Endothelial cell of umbilical vein (primary cell): ENCODE results near the gene NCK1. TPM values are rescaled to one million over a fixed set of nuclear protein-coding genes. Genes with fewer than 3 reads are reported as not detected.

Experiments
- BruUV-seq: library from RNA; stranded (reverse); fragments of 400-500 nt; replicated peaks from 2 replicates; lab custom pipeline; 2021; lab: Mats Ljungman, UMichigan
- CTCF ChIA-PET: fragments of 300-600, 350-600 bp; sonication (Branson Sonifier 250); formaldehyde crosslinking; loops from one replicate; lab custom pipeline; 2021; ENCODE audit warnings: antibody characterized with exemption, inconsistent platforms; lab: Charles Lee
- POLR2A ChIA-PET: fragments of 300-600, 350-600 bp; sonication (Branson Sonifier 250); formaldehyde crosslinking; loops from one replicate; lab custom pipeline; 2021; ENCODE audit warnings: antibody characterized with exemption, inconsistent platforms; lab: Charles Lee
- DNase-seq: peaks from one replicate; pipeline ENCODE4 v3.0.0-alpha.2; 2011; ENCODE audit warnings: low read depth, low spot score
- FAIRE-seq: peaks from 2 replicates; lab custom pipeline; 2011; peaks lifted over from hg19 to GRCh38; lab: Jason Lieb, UNC
- H2AFZ ChIP-seq: 2 replicates; pipeline ENCODE4 v1.6.0; 2012; ENCODE audit warnings: low read depth, low read length, control low read depth, inconsistent platforms
- H3K27ac ChIP-seq: 2 replicates; pipeline ENCODE4 v1.5.1; 2011; ENCODE audit warnings: low read depth, mild to moderate bottlenecking, control low read depth, low read length, moderate library complexity; ENCODE audit not compliant: insufficient read depth
- H3K27me3 ChIP-seq, 2 experiments: 2 replicates each; pipeline versions ENCODE4 v1.6.0 to v1.6.1; 2011; ENCODE audit warnings: low read length in 2 of 2, mixed read lengths in 1 of 2; ENCODE audit not compliant: control insufficient read depth in 2 of 2, insufficient read depth in 2 of 2
- H3K36me3 ChIP-seq, 2 experiments: 2 replicates in 1 of 2; 3 replicates in 1 of 2; pipeline ENCODE4 v1.5.1; 2011; ENCODE audit warnings: low read length in 2 of 2, mild to moderate bottlenecking in 1 of 2, moderate library complexity in 1 of 2; ENCODE audit not compliant: control insufficient read depth in 2 of 2, insufficient read depth in 2 of 2; ENCODE audit errors: extremely low read depth in 1 of 2
- H3K4me1 ChIP-seq: 3 replicates; pipeline ENCODE4 v1.5.1; 2011; ENCODE audit warnings: mild to moderate bottlenecking, low read length; ENCODE audit not compliant: control insufficient read depth, insufficient read depth; ENCODE audit errors: extremely low read depth
- H3K4me2 ChIP-seq: 2 replicates; pipeline ENCODE4 v1.6.1; 2011; ENCODE audit warnings: low read length, control low read depth, mixed read lengths; ENCODE audit not compliant: insufficient read depth
- H3K4me3 ChIP-seq, 3 experiments: fragments of 200-600 bp in 1 of 3; sonication (generic), shearing (Covaris generic) in 1 of 3; replicated peaks in 1 of 3; 2 replicates each; pipeline ENCODE4 v1.5.1; 2011 to 2016; ENCODE audit warnings: control low read depth in 3 of 3, low read length in 3 of 3, mild to moderate bottlenecking in 2 of 3, inconsistent platforms in 1 of 3, low read depth in 1 of 3, moderate library complexity in 1 of 3; ENCODE audit not compliant: insufficient read depth in 1 of 3
- H3K79me2 ChIP-seq: 2 replicates; pipeline ENCODE4 v1.6.0; 2012; ENCODE audit warnings: low read length, inconsistent platforms; ENCODE audit not compliant: control insufficient read depth, insufficient read depth
- H3K9ac ChIP-seq: replicated peaks from 2 replicates; pipeline ENCODE3; 2011; ENCODE audit warnings: low read length, control low read depth; ENCODE audit not compliant: insufficient read depth; ENCODE audit errors: extremely low read depth
- H3K9me1 ChIP-seq: replicated peaks from 3 replicates; pipeline ENCODE4 v1.6.0; 2011; ENCODE audit warnings: mild to moderate bottlenecking, low read length; ENCODE audit not compliant: control insufficient read depth, insufficient read depth; ENCODE audit errors: extremely low read depth
- H3K9me3 ChIP-seq: replicated peaks from 2 replicates; pipeline ENCODE4 v1.5.1; 2012; ENCODE audit warnings: low read length, inconsistent platforms; ENCODE audit not compliant: control insufficient read depth, insufficient read depth
- H4K20me1 ChIP-seq: replicated peaks from 2 replicates; pipeline ENCODE3; 2011; ENCODE audit warnings: mild to moderate bottlenecking, low read length; ENCODE audit not compliant: control insufficient read depth, insufficient read depth; ENCODE audit errors: extremely low read depth
- EZH2 ChIP-seq: IDR thresholded peaks from 2 replicates; pipeline ENCODE4 v1.6.1; 2012; ENCODE audit warnings: borderline replicate concordance, low read depth, mild to moderate bottlenecking, moderate library complexity, low read length, inconsistent platforms; ENCODE audit not compliant: severe bottlenecking
- FOS ChIP-seq: IDR thresholded peaks from 2 replicates; pipeline ENCODE4 v1.6.1; 2011; ENCODE audit warnings: mild to moderate bottlenecking, low read length, moderate library complexity, borderline replicate concordance; ENCODE audit not compliant: insufficient read depth
- GATA2 ChIP-seq: IDR thresholded peaks from 2 replicates; pipeline ENCODE4 v1.7.0; 2011; ENCODE audit warnings: low read depth, mild to moderate bottlenecking, moderate library complexity, mixed read lengths, low read length; ENCODE audit not compliant: insufficient read length, insufficient read depth
- JUN ChIP-seq: IDR thresholded peaks from 2 replicates; pipeline ENCODE4 v1.6.1; 2011; ENCODE audit warnings: borderline replicate concordance, low read depth; ENCODE audit not compliant: insufficient read length, insufficient read depth
- MYC ChIP-seq: IDR thresholded peaks from one replicate; pipeline ENCODE4 v1.6.1; 2011; ENCODE audit warnings: mild to moderate bottlenecking, low read depth, low read length
- POLR2A ChIP-seq: IDR thresholded peaks from 2 replicates; pipeline ENCODE4 v1.6.1; 2012; ENCODE audit warnings: low read depth, mild to moderate bottlenecking, control low read depth, low read length
- POLR2AphosphoS5 ChIP-seq: IDR thresholded peaks from 2 replicates; pipeline ENCODE4 v1.6.1; 2012; ENCODE audit warnings: low read depth, mild to moderate bottlenecking, control low read depth, low read length, moderate library complexity; ENCODE audit not compliant: insufficient read depth
- dilution Hi-C: fragments of 300-500 bp; cut with MboI; formaldehyde crosslinking; loops from one replicate; pipeline ENCODE4 v1.15.0; 2019; ENCODE audit warnings: low sequenced_read_pairs; ENCODE audit not compliant: extremely low pct_ligation_motif_present
- intact Hi-C: fragments of 100-400 bp; cut with micrococcal nuclease; formaldehyde crosslinking; loops from one replicate; pipeline ENCODE4 v1.10.0; 2022
- polyA plus RNA-seq, 4 experiments: library from polyadenylated mRNA; depleted of rRNA in 3 of 4; stranded (reverse) in 3 of 4; unstranded in 1 of 4; fragments of >200 nt; gene quantifications; 2 replicates each; pipeline versions ENCODE4 v1.2.1 to v1.2.3, GENCODE V29; 2011 to 2012; ENCODE audit warnings: missing spikeins in 1 of 4
- total RNA-seq: library from RNA; stranded (reverse); gene quantifications from 2 replicates; pipeline ENCODE4 v1.2.3, GENCODE V29; 2021
- TF ChIP-seq, protein P1 (sequence below): IDR thresholded peaks from 2 replicates; pipeline ENCODE4 v1.6.1; 2011; ENCODE audit not compliant: insufficient read depth, insufficient read length
- TF ChIP-seq, protein P2 (sequence below), 2 donors: IDR thresholded peaks; 1 replicate in 1 of 2; 2 replicates in 1 of 2; pipeline ENCODE4 v1.5.1; 2011; ENCODE audit warnings: low read length in 2 of 2, mild to moderate bottlenecking in 2 of 2, moderate library complexity in 2 of 2, control low read depth in 1 of 2, inconsistent platforms in 1 of 2, low read depth in 1 of 2; ENCODE audit not compliant: insufficient read depth in 1 of 2; ENCODE audit errors: extremely low read depth in 1 of 2

The NCK1 gene
- total and polyA plus RNA-seq, 2 donors (not counting 3 experiments of a cell fraction or from before 2014, with no cell fraction given) = 19.3 to 52.2 TPM

DNA sequence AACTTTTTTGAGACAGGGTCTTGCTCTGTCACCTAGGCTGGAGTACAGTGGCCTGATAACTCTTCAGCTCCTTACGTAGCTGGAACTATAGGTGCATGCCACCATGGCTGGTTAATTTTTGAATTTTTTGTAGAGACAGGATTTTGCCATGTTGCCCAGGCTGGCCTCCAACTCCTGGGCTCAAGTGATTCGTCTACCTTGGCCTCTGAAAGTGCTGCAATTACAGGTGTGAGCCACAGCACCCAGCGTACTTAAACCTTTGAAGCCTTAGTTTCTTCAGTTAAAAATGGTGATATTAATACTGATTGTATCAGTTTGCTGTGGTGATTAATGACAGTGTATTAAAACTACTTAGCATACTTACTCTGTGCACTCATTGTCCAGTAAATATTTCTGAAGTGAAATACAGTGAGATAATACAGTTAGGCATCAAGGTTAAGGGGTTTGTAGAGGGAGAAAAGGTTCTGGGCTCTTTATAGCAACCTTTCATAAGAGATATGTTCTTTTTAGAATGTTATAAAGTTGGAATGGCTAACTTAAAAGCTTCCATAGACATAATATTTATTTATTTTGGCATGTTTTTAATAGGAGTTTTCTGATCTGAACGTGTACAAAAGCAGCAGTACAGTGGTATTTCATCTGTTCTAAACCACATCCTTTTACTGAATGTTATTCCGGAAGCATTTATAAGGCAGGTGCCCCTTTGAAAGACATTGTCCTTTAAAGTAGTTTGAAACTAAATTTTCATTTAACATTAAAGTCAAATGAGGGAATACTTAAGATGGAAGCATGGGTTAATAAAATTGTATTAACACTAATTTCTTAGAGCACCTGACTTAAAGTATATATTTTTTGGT, 23.6 kb downstream of the NCK1 start:
- no peak for FAIRE-seq
- H3K36me3 ChIP-seq = no peaks in the 10 kb centered on the region
- H3K27ac ChIP-seq = no peak overlapping the region
- no TSS peak for BruUV-seq
- no peak overlapping the region for H3K4me3 ChIP-seq
- H3K9me3 ChIP-seq = no peaks in the 10 kb centered on the region
- TF ChIP-seq POLR2AphosphoS5 (no peak), MYC (no peak), POLR2A (no peak), FOS (no peak), EZH2 (no peak), JUN (no peak), GATA2 (no peak)
- TF ChIP-seq, protein P1, sequence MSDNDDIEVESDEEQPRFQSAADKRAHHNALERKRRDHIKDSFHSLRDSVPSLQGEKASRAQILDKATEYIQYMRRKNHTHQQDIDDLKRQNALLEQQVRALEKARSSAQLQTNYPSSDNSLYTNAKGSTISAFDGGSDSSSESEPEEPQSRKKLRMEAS = no peak
- TF ChIP-seq, protein P2, sequence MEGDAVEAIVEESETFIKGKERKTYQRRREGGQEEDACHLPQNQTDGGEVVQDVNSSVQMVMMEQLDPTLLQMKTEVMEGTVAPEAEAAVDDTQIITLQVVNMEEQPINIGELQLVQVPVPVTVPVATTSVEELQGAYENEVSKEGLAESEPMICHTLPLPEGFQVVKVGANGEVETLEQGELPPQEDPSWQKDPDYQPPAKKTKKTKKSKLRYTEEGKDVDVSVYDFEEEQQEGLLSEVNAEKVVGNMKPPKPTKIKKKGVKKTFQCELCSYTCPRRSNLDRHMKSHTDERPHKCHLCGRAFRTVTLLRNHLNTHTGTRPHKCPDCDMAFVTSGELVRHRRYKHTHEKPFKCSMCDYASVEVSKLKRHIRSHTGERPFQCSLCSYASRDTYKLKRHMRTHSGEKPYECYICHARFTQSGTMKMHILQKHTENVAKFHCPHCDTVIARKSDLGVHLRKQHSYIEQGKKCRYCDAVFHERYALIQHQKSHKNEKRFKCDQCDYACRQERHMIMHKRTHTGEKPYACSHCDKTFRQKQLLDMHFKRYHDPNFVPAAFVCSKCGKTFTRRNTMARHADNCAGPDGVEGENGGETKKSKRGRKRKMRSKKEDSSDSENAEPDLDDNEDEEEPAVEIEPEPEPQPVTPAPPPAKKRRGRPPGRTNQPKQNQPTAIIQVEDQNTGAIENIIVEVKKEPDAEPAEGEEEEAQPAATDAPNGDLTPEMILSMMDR (IDR thresholded peaks at IDR 0.05; ENCODE audit: extremely low read depth in 1 of 2, insufficient read depth in 1 of 2, low read depth in 1 of 2, low read length in 2 of 2) = no peak
- dilution Hi-C loops = no loop called here
- H3K4me2 ChIP-seq = no peak overlapping the region
- no peaks in the 10 kb centered on the region for H3K27me3 ChIP-seq
- peaks cover 93% of the 10 kb centered on the region for H3K79me2 ChIP-seq
- intact Hi-C loops = no loop called here
- H3K9ac ChIP-seq = no peak overlapping the region
- no peak overlapping the region for H2AFZ ChIP-seq
- no peak for DNase-seq
- no peaks in the 10 kb centered on the region for H4K20me1 ChIP-seq
- CTCF ChIA-PET = no interaction called here
- H3K9me1 ChIP-seq = no peaks in the 10 kb centered on the region
- H3K4me1 ChIP-seq = peaks cover 10% of the 10 kb centered on the region
- POLR2A ChIA-PET = no interaction called here
